NT2/D1 (cell line): ENCODE measurements around the gene TACC3.

Source experiments
- SUZ12 ChIP-seq: IDR thresholded peaks from 2 replicates; pipeline ENCODE4 v1.6.1; 2011; ENCODE audit not compliant: insufficient read length, insufficient read depth; ENCODE audit errors: extremely low read depth
- YY1 ChIP-seq: IDR thresholded peaks from 2 replicates; pipeline ENCODE4 v1.6.1; 2011; ENCODE audit not compliant: insufficient read length, insufficient read depth

DNA sequence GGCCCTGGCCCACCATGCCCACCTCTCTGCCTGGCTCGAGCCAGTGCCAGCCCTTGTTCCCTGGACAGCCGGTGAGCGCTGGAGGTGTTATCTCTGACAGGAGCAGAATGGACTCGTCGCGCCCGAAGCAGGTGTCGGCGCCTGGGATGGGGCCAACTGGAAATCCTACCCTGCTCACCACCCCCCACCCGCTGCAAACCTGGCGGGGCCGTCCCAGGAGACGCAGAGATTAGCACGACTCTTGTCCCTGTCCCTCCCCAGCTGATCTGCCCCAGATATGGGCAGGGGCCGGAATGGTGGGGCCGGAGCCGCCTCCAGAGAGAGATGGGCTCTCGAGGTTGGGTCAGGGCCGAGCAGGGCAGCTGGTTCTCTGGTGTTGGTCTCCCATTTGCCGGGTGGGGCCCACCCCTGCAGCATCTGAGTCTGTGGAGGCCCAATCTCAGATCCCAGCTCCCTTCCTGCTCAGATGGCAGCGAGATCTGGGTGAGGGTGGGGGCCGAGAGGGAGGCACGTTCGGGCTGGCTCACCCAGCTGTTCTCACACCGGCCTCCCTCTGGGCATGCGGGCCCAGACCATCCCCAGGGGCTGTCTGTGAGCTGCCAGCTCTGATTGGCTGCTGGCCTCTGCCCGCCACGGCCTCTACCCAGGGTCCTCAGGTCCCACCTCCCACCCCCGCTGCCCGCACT is 51.7 kb downstream of the TACC3 start:
- no peak for TF ChIP-seq SUZ12
- TF ChIP-seq YY1: no peak
